ENCODE measurements around the gene USP24. TPM values are rescaled to one million over a fixed set of nuclear protein-coding genes. Genes with fewer than 3 reads are reported as not detected.

USP24 gene
- polyA plus RNA-seq, 1 donor from 2014 or later, result 29.5 TPM

- Histone ChIP-seq H3K4me3 (ENCODE audit: low read length) (no peak overlapping the region), H3K4me2 (ENCODE audit: low read length) (no peak overlapping the region), H3K79me2 (replicated peaks; ENCODE audit: insufficient read depth, low read length) (no peaks in the 10 kb centered on the region), H3F3A (ENCODE audit: insufficient read depth, low read length, poor library complexity, severe bottlenecking) (no peaks in the 10 kb centered on the region), H2AFZ (ENCODE audit: low read depth, low read length) (no peak overlapping the region), H4K20me1 (ENCODE audit: insufficient read depth) (no peaks in the 10 kb centered on the region), H3K9ac (ENCODE audit: low read length) (no peak overlapping the region), H3K27ac (ENCODE audit: low read length) (no peak overlapping the region), H3K36me3 (ENCODE audit: insufficient read depth, low read length) (peaks cover 13% of the 10 kb centered on the region), H3K27me3 (ENCODE audit: insufficient read depth, low read depth, low read length) (no peaks in the 10 kb centered on the region), H3K9me3 (ENCODE audit: low read length) (no peaks in the 10 kb centered on the region), H3K9me2 (ENCODE audit: insufficient read depth, low read length) (no peaks in the 10 kb centered on the region)
- no peak for TF ChIP-seq RAD21 (conservative IDR thresholded peaks at IDR 0.05)
- TF ChIP-seq TAF1 (IDR thresholded peaks at IDR 0.05; ENCODE audit: low read depth), result no peak
- no peak for TF ChIP-seq CTCF (IDR thresholded peaks at IDR 0.05; ENCODE audit: poor library complexity, severe bottlenecking)
- no peak for TF ChIP-seq REST (IDR thresholded peaks at IDR 0.05; ENCODE audit: borderline replicate concordance)
- TF ChIP-seq EP300 (conservative IDR thresholded peaks at IDR 0.05; ENCODE audit: poor library complexity, severe bottlenecking), result no peak
- no peak for TF ChIP-seq EZH2 (IDR thresholded peaks at IDR 0.05; ENCODE audit: borderline replicate concordance, insufficient read depth, low read length, poor library complexity, severe bottlenecking)
These were observed 68.4 kb downstream of the USP24 start for GRCh38 chr1:55146781-55147180.

GRCh38 chr1:55144886-55145285 is 70.3 kb downstream of the USP24 start:
- Histone ChIP-seq H3K27ac (ENCODE audit: low read length) (no peak overlapping the region), H3K9me3 (ENCODE audit: low read length) (no peaks in the 10 kb centered on the region), H3K79me2 (replicated peaks; ENCODE audit: insufficient read depth, low read length) (no peaks in the 10 kb centered on the region), H3K4me3 (ENCODE audit: low read length) (no peak overlapping the region), H2AFZ (ENCODE audit: low read depth, low read length) (no peak overlapping the region), H3K36me3 (ENCODE audit: insufficient read depth, low read length) (peaks cover 13% of the 10 kb centered on the region), H3K27me3 (ENCODE audit: insufficient read depth, low read depth, low read length) (no peaks in the 10 kb centered on the region), H3K4me2 (ENCODE audit: low read length) (no peak overlapping the region), H3K9me2 (ENCODE audit: insufficient read depth, low read length) (no peaks in the 10 kb centered on the region), H3K9ac (ENCODE audit: low read length) (no peak overlapping the region), H4K20me1 (ENCODE audit: insufficient read depth) (no peaks in the 10 kb centered on the region), H3F3A (ENCODE audit: insufficient read depth, low read length, poor library complexity, severe bottlenecking) (no peaks in the 10 kb centered on the region)
- TF ChIP-seq SMC3 (conservative IDR thresholded peaks at IDR 0.05; ENCODE audit: poor library complexity) (no peak), REST (IDR thresholded peaks at IDR 0.05; ENCODE audit: borderline replicate concordance) (no peak)

Data from neural cell (in vitro differentiated cells).